ENCODE results near the gene FAM193A.

FAM193A gene

GRCh38 chr4:2745516-2745915 lies 209.1 kb downstream of the FAM193A start:
- ChIA-PET CTCF (interaction anchor here (0.9 kb wide), 2 partner anchors 9 to 18 kb away, joined by 3 read pairs; no protein-coding TSS in a partner anchor), POLR2A (no interaction called here)
- no peak for DNase-seq (ENCODE audit: low read depth, low spot score)
- no peak overlapping the region for H3K4me3 ChIP-seq (ENCODE audit: low read depth, low read length)
- TF ChIP-seq CTCF (IDR thresholded peaks at IDR 0.05; ENCODE audit: insufficient read depth, low read length, missing control alignments) = no peak

- CTCF ChIA-PET = interaction anchor here (0.9 kb wide), 2 partner anchors 10 to 17 kb away, joined by 3 read pairs; no protein-coding TSS in a partner anchor
- no peak for DNase-seq (ENCODE audit: low read depth, low spot score)
- no peak for TF ChIP-seq CTCF (IDR thresholded peaks at IDR 0.05; ENCODE audit: insufficient read depth, low read length, missing control alignments)
- POLR2A ChIA-PET = interaction anchor here (0.6 kb wide), 1 partner anchor 196 kb away, joined by 3 read pairs; no protein-coding TSS in a partner anchor
- no peak overlapping the region for H3K4me3 ChIP-seq (ENCODE audit: low read depth, low read length)
Measured at GRCh38 chr4:2745981-2746806, 209.7 kb downstream of the FAM193A start.

DNA sequence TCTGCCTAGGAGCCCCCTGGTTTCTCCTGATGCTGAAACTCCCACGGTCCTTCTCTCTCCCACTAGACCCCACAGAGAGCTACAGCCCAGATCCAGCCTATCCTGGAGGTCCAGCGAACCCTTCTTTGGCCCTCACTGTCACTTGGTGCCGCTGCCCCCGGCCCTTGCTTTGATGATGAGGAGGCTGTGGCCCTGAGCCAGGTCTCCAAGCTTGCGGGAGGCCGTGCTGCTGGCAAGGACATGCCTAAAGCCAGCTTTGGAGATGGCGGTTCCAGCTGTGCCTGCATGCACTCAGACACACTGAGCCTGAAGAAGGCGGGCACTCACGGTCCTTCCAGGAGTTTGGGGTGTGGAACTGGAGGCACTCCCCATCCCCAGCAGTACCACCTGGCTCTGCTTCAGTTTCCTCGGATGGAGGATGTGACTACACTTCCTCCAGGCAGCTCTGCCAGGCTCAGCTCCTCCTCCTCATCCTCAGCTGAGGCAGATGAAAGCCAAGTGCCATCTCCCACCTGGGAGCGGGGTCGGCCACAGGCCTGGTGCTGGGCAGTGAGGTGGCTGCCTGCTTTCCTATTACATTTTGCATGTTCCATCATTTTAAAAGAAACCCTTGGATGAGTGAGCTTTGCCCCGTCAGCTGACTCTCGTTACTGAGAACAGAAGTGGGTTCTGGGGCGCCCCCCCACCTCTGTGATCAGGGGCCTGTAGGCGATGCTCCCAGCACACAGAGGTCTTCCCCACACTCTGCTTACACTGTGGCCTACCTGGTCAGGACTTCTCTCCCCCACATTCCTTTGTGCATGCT lies 210.6 kb downstream of the FAM193A start:
- no peak for TF ChIP-seq CTCF (IDR thresholded peaks at IDR 0.05; ENCODE audit: insufficient read depth, low read length, missing control alignments)
- POLR2A ChIA-PET = no interaction called here
- no peak overlapping the region for H3K4me3 ChIP-seq (ENCODE audit: low read depth, low read length)
- CTCF ChIA-PET = interaction anchor here (1.1 kb wide), 1 partner anchor 9 kb away, joined by 3 read pairs; the partner anchor contains the start of gene TNIP2
- no peak for DNase-seq (ENCODE audit: low read depth, low spot score)

GRCh38 chr4:2750719-2751605 lies 214.5 kb downstream of the FAM193A start:
- TF ChIP-seq CTCF (IDR thresholded peaks at IDR 0.05; ENCODE audit: insufficient read depth, low read length, missing control alignments) = no peak
- ChIA-PET CTCF (interaction anchor here (0.8 to 1.0 kb wide), 3 partner anchors 13 to 296 kb away, joined by 3 to 4 read pairs (median 3); no protein-coding TSS in a partner anchor), POLR2A (no interaction called here)
- no peak for DNase-seq (ENCODE audit: low read depth, low spot score)
- H3K4me3 ChIP-seq (ENCODE audit: low read depth, low read length) = no peak overlapping the region

- no peak for TF ChIP-seq CTCF (IDR thresholded peaks at IDR 0.05; ENCODE audit: insufficient read depth, low read length, missing control alignments)
- ChIA-PET POLR2A (no interaction called here), CTCF (no interaction called here)
- DNase-seq (ENCODE audit: low read depth, low spot score) = no peak
- H3K4me3 ChIP-seq (ENCODE audit: low read depth, low read length) = no peak overlapping the region
Measured at GRCh38 chr4:2753436-2753835, 217.0 kb downstream of the FAM193A start.

All from AG04449 (cell line).